HG02798 (cell line): ENCODE data around the gene KMT5C.
"Not testable (repeated sequence)": the region's sequence is repeated elsewhere in the genome, so short reads cannot be mapped to it uniquely, and the experiment has no call there.

Source experiments
- ATAC-seq: cut with Tn5 transposase; IDR thresholded peaks from one replicate; pipeline ENCODE4 v1.9.1; 2021; ENCODE audit warnings: mild to moderate bottlenecking; ENCODE audit not compliant: unreplicated experiment, poor library complexity

Gene KMT5C

DNA sequence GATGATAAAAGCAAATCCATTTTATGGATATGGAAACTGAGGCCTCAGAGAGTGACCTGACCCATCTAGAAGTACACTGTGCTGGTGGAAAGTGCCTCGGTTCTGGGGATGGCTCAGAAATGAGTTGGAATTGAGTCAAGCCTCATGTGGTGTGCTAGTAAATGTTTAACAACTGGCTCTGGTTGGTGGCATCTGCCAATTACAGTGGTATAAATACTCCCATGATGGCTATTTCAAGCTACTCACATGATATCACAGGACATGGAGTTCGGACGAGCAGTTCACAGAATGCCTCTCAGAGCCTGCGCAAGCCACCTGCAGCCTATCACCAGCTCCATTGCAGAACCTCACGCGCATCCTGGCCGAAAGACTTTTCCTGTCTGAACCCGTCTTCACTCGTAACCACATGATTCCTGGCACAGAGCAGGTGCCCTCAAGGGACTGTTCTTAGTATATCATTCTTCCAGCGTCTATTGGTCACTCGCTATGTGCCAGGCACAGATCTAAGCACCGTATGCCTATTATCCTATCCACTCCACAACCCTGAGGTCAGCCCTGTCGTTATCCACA is 23.6 kb upstream of the KMT5C start:
- no peak for ATAC-seq

DNA sequence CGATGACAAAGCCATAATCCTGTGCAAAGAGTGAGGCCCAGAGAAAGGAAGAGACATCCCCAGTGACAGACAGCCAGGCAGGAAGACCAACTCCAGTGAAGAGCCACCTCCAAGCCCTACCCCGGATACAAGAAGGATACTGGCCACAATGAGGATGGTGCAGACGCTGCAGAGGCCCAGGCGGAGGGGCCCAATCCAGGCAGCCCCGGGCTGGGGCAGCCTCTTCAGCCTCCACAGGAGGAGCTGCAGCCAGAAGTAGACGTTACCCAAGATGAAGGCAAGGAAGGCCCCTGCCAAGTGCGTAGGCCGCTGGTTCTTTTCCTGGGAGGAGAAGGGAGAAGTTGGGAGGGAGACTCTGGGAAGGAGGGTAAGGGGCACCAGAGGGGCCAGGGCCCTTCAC is 23.0 kb upstream of the KMT5C start:
- ATAC-seq = no peak

DNA sequence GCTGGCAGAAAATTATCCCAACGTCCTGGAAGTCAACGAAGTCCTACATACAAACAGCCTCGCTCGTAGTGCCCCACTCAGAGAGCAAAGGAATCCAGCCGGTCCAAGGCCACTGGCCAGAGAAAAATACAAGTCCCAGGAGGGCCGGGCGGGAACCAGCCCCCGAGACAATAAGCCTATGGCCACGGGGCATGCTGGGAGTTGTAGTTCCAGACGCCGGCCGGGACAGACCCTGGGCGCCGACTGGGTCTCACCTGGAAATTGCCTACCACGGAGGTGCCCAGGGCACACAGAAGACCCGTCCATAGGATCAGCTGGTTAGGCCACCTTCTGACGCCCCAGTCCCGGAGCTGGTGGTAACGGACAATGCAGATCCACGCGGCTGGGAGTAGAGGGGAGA is 19.9 kb upstream of the KMT5C start:
- no peak for ATAC-seq

DNA sequence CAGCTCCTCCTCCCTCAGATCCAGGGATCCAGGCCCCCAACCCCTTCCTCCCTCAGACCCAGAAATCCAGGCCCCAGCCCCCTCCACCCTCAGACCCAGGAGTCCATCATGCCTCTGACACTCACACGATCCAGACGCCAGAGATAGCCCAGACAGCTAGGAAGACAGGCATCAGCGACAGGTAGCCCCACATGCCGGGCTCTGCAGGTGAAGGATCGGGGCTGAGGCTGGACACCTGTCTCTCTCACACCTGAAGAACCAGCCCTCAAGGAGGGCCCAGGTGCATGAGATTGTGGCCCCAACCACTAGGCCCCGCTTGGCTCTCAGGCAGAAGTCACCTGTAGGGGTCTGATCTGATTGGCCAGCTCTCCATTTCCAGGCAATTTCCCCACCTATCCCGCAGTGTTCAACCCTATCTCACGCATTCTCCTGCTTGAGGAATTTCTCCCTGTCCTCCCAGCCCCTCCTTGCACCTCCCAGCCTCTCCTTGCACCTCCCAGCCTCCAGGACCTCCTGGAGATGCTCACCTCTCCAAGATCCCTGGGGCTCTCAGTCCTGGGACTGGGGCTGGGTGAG is 18.7 kb upstream of the KMT5C start:
- ATAC-seq = no peak

DNA sequence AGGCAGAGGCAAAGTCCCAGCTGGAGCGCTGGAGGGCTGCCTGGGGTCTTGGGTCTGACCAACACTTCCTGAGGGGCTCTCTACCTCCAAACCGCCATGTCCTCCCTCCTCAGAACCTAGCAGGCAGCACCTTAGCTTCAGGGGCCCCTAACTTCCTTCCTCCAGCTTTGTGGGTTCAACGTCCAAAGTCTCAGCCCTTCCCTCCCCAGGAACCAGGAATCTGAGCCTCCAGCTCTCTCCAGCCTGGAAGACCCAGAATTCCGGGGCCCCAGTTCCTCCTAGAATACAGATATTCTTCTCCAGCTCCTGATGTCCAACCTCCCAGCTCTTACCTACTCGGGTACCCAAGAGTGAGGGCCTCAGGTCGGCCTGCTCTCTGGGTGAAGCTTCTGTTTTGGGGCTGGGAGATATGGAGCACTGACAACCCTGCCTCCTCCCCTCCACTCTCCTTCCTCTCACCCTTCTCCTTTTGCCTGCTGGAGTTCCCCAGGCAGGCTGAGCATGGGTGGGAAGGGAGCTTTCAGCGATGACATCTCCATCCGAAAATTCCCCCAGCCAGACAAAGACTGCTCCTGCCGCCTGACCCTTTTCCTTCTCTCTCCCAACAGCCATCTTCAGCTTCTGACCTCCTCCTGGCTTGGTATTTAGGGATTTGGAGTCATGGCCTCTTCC is 18.1 kb upstream of the KMT5C start:
- ATAC-seq = no peak

DNA sequence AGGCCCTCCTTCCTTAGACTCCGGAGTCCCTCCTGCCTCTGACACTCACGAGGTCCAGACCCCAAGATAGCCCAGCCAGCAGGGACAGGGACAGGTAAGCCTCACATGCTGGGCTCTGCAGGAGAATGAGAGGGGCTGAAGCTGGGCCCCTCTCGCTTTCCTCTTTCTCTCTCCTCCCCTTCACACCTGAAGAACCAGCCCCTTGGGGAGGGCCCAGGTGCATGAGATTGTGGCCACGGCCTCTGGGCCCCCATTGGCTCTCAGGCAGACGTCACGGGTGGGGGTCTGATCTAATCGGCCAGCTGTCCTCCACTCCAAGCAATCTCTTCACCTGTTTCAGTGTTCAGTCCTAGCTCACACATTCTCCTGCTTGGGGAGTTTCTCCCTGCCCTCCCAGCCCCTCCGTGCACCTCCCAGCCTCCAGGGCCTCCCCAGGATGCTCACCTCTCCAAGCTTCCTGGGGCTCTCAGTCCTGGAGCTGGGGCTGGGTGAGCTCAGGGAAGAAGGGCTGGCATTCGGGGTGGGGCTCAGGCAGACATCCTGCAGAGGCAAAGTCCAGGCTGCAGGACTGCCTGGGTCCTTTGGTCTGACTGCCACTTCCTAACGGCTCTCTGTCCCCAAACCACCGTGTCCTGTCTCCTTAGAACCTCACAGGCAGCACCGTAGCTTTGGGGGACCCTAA is 17.3 kb upstream of the KMT5C start:
- ATAC-seq = no peak

DNA sequence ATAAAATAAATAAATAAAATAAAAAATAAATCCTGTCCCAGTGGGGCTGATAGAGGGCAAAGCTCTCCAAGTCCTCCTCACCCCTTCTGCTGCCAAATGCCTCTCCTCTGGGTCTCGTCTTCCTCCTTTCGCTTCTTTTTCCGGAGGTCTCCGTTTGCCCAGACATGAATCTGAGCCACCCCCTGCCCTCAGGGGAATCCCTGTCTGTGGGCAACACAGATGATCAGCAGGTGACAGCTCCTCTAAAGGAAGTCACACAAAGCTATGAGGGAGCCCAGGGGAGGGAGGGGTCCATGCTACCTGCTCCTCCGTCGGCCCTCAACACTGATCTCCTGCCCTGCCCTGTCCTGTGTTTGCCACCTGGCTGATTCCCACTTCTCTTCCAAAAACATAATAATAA is 15.0 kb upstream of the KMT5C start:
- no peak for ATAC-seq

DNA sequence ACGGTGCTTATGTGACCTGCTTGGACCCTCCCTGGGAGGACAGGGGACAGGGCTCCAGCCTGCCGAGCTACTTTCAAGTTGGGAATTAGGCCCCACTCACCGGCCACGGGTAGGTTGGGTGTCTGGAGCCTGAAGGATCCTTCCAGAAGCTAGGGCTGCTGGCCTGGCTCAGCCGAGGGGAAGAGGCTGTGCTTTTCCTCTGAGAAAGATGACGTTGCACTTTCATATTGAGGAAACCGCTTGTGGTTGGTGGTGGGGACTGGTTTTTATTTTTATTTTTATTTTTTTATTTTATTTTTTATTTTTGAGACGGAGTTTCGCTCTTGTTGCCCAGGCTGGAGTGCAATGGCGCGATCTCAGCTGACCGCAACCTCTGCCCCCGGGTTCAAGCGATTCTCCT is 14.5 kb upstream of the KMT5C start, which contains the start of gene TMEM150B:
Gene TMEM150B, minus strand, starts transcription at position 170 of the 400 bp plus-strand sequence. CDS start 4,305 bp downstream, outside the sequence.
- no peak for ATAC-seq

DNA sequence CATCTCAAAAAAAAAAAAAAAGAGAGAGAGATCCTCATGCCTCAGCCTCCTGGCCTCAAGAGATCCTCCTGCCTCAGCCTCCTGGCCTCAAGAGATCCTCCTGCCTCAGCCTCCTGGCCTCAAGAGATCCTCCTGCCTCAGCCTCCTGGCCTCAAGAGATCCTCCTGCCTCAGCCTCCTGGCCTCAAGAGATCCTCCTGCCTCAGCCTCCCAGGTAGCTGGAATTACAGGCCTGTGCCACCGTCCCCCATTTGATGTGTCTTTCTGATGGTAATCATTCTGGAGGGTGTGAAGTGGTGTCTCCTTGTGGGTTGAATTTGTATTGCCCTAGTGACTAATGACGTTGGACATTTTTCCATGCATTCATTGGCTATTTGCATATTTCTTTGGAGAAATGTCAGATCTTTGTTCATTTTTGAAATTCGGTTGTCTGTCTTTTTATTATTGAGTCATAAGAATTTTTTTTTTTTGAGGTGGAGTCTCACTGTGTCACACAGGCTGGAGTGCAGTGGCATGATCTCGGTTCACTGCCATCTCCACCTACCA is 10.8 kb upstream of the KMT5C start:
- not testable (repeated sequence) for ATAC-seq

DNA sequence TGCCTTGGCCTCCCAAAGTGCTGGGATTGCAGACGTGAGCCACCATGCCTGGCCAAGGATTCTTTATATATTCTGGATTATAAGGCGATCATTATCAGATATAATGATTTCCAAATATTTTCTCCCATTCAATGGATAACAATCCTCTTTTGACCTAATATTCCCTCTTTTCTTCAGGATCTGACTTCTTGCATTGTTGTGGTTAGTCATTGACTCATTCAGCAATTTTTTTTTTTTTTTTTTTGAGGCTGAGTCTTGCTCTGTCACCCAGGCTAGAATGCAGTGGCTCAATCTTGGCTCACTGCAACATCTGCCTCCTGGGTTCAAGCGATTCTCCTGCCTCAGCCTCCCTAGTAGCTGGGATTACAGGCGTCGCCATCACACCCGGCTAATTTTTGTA is 9.9 kb upstream of the KMT5C start:
- ATAC-seq = not testable (repeated sequence)

DNA sequence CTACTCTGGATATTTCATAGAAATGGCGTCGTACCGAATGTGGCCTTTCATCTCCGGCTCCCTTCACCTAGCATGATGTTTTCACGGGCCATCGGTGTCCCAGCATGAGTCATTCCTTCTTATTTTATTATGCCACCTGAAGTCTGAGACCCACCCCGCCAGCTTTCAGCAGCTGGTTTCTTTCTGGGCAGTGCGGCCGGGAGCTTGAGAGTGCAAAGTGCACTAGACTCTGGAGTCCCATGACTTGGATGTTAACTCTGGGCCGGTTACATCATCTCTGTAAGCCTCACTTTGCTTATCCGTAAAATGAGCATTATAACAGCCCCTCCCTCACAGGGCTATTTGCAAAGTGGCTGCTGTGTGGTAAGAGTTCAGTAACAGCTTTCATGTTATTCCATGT is 5.8 kb upstream of the KMT5C start:
- ATAC-seq = no peak

DNA sequence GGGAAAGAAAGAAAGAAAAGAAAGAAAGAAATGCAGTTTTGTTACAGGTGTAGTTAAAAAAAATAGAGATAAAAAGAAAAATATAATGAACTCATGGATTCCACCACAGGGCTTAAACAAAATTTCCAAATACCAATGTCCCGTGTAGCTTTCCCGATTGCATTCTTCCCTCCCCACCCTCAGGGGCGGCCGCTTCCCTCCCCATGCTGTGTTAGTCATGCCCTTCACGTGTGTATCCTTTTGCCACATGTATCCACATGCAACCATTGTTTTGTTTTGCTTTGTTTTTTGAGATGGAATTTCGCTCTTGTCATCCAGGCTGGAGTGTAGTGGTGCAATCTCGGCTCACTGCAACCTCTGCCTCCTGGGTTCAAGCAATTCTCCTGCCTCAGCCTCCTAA is 3.6 kb upstream of the KMT5C start:
- no peak for ATAC-seq

DNA sequence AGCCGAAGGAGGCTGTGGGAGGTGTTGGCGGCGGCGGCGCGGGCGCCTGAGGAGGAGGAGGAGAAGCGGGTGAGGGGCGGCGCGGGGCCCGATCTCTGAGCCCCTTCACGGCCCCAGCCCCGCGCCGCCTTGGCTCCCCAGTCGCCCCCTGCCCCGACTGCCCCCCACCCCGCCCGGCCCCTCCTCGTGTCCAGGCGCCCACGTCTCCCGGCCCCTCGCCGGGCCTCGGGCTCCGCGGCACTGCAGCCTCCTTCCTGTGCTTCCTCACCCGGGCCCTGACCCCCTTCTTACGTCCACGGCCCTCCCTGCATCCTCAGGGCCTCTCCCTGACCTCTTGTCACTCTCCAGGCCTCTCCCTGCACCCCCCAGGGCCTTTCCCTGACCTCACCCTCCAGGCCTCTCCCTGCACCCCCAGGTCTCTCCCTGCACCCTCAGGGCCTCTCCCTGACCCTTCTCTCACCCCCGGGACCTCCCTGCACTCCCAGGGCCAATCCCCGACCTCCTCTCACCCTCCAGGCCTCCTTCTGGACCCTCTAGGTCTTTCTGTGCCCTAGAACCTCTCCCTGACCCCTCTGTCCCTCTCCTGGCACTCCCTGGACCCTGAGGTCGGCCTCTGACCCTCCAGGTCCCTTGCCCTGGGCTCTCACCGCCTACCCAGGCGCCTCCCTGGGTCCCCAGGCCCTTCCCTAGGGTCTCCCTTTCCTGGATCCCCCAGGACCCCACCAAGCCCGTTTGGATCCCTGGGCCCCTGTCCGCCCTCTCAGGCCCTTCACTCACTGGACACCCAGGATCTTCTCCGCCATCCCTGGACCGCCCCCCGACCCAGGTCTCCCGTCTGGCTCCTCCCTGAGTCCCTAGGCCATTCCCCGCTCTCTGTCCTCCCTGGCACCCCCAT is 460 bp downstream of the KMT5C start:
- ATAC-seq = no peak

DNA sequence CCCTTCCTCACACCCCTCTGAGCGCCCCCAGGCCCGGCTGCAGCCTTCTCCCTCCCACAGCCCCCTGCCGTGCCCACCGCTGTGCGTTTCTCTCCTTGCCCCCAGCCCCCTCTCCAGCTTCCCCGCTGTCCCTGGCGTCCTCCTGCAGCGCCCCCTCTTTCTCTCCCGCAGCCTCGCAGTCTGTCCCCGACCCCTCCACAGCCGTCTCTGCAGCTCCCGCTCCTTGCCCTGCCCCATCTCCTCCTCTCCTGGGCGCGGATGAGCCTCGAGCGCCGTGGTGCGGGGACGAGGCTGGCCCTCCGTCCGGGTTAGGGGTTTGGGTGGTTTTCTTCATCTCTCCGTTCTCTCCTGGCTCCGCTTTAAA is 1.1 kb downstream of the KMT5C start:
- no peak for ATAC-seq

DNA sequence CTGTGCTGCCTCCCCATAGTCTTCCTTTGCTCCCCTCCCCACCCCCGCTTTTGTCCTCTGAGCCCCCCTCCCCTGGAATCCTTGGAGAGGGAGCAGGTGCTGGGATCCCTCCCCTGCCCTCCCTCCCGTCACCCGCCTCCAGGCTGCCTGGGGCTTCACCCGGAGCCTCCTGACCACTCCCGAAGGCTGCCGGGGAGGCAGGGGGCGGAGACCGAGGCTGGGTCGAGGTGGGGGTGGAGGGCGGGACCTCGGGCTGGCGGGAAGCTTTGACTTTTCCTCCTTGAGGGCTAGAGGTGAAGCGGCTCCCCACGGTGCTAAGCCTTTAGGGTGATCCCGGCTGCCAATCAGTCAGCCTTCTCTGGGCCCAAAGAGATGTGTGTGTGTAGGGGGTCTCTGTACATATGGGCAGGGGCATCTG is 1.5 kb downstream of the KMT5C start:
- no peak for ATAC-seq

DNA sequence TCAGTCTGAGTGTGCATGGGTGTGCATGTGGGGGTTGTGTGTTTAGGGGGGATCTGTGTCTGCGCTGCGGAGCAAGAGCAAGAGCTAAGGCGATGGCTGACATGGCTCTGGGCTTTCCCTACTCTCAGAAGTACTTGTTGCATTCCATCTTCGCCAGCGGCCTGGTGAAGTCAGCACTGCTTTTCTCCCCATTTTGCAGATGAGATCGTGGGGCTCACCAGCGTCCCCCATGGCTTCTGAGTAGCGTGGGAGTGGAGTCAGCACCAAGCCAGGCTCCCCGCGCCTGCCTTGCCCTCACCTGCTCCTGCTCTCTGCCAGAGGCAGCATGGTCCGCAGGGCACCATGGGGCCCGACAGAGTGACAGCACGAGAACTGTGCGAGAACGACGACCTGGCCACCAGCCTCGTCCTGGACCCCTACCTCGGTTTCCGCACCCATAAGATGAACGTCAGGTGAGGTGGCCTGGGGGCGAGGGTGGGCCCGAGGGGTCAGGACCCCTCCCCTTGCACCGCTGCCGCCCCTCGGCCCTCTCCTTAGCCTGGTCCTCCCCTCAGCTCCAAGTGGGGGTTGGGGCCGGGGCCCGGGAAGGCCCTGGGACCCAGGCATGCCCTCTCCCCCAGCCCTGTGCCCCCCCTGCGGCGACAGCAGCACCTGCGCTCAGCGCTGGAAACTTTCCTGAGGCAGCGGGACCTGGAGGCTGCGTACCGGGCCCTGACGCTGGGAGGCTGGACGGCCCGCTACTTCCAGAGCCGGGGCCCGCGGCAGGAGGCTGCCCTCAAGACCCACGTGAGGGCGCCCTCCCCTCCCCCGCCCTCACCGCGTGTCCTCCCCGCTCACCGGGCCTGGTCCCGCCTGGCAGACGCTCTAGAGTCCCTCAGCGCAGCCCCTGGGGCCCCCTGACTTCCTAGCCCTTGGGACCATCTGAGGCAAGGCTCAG is 2.2 kb downstream of the KMT5C start:
- no peak for ATAC-seq

DNA sequence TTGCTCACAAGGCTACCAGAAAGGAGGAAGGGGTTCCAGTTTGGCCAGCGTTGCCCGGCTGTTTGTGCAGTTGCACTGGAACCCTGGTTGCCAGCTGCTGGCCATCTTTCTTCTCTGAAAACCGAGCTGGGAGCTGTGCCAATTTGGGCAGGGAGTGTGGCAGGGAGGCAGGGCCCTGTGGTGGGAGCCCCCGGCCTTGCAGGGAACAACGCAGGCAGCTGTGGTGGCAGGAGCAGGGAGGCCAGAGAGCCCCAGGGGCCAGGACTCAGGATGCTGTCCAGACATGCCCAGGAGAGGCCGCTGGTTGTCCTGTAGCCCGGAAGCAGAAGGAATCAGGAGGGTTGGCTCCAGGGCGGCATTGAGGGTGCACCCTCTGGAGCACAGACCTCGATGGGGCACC is 4.8 kb downstream of the KMT5C start:
- ATAC-seq = no peak

DNA sequence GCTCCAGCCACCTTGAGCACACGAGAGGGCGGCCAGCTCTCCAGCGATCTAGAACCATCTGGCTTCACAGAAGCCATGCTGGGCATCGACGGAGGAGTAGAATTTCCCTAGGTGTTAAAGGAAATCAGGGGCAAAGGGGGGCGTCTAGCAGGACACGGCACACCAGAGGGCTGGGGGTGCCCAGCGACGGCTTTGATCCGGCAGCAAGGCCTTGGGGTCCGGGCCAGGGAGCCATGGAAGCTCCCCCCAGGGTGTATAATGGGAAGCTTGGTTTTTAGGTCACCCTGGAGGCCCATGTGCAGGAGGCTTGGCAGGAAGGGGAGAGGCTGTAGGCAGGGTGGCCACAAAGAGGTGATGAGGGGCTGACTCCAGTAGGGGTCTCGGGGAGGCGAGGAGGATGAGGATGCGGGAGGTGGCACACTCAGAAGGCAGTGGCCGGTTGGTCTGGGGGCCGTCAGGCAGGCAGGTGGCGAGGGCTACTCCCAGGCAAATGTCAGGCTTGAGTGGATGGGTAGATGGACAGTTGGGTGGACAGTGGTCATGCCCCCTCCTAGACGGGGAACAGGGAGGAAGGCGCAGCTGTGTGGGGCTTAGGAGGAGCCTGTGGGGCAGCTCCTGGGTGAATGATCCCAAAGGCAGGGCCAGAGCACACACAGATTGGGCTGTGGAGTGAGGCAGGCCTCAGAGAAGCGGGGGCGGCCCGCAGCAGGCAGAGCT is 5.6 kb downstream of the KMT5C start:
- ATAC-seq = no peak
